Measurements from ENCODE around the gene MFAP3L.

Gene MFAP3L

DNA sequence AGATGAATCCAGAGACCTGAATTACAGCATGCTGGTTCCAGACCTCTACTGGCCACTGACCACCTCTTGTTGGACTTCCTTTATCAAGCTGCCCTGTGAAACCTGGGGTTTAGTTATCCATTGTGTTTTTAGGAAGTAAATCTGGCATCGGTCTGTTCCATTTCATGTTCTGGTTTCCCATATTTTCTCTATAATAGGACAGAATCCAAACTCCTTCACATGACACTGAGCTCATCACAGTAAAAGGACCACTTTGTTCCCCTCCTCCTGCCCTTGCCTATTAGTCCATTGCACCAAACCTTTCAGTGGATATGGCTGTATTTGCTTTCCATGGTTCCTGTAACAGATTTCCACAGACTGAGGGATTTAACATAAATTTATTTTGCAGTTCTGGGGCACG, 4.0 kb downstream of the MFAP3L start:
- DNase-seq (ENCODE audit: low spot score) = no peak

- DNase-seq (ENCODE audit: low spot score) = no peak
These were observed 8.9 kb downstream of the MFAP3L start for GRCh38 chr4:170017252-170017651.

DNA sequence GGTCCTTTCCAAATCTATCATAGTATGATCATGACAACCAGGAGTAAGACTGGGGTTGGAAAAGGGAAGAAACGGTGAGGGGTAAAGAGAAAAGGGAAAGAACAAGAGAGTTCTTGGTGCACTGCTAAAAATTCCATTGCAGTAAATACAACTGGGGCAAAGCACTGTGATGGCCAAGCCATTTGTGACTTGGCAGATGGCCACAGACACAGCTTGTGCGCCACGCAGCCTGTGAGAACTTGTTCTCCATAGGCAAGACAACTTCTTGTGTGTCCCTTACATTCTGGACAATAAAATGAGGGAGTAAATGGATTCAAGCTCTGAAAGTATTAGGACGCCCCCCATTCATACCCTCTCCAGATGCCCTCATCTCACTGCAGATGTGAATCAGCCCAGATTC, 10.9 kb downstream of the MFAP3L start:
- no peak for DNase-seq (ENCODE audit: low spot score)

DNA sequence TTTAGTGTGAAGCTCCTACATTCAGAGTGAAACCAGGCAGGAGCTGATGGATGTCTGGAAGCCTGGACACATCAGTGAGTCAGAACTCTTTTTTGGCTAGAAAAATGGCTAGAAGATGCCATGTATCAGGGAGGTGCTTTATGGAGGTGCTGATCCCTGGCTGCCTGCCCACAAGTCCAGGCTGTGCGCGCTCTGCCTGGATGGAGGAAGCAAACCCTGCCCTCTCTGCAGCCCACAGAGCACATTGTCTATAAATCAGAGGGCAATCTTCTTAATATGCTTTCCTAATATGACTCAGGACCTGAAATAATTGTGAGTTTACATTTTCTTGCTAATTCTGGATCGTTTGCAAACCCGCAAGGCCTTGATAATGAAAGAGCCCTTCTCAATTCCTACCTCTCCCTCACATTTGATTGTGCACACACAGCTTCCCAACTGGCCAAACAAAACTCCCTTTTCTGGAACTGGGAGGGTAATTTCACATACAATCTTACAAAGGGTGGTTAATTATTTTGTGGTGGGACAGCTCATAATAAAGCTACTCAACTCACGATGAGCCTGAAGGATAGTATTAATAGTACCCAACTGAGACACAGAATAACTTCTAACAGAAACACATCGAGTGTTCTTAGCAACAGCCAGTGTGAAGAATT, 11.7 kb downstream of the MFAP3L start:
- no peak for DNase-seq (ENCODE audit: low spot score)

DNA sequence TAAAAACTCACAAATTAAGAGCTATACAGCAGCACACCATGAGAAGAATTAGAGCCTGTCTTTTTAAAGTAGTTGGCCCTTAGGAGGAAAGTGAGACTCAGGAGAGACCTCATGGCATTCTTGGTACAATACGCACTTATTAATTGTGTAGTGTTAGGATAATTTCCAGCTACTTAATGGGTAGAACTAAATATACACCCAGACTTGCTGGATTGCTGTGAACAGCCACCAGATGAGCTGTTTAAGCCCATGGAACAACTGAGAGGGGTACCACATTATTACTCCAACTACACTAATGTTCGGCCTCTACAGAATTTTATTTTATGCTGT, 13.6 kb downstream of the MFAP3L start:
- no peak for DNase-seq (ENCODE audit: low spot score)

DNA sequence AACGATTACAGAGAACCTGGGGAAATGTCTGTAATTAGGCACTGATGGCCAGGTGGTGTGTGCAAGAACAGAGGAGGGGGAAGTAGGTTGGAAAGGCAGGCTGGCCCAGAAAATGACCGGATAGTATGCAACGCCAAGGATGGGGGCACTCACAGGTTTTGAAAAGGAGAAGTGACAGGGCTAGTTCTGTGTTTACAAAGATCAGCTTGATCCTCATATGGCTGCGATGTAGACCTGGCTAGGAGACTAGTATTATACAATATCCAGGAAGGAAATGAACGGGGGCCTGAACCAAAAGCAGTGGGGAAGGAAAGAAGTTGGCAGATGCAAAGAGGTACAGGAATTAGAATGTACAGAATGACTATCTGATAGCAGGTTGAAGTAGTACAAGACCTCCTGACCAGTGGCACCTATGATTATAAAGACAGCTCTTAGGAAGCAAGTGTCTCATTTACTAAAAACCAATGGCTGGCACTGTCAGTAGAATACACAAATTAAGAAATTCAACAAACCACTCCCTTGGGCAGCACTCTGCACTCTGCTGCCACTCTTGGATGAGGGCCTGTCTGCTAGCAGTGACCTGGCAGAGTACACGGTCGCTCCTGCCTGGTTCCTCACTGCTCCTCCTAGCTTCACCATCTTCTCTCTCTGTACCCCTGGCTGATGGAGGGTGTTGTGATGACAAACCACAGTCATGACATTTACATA, 14.1 kb downstream of the MFAP3L start:
- no peak for DNase-seq (ENCODE audit: low spot score)

DNA sequence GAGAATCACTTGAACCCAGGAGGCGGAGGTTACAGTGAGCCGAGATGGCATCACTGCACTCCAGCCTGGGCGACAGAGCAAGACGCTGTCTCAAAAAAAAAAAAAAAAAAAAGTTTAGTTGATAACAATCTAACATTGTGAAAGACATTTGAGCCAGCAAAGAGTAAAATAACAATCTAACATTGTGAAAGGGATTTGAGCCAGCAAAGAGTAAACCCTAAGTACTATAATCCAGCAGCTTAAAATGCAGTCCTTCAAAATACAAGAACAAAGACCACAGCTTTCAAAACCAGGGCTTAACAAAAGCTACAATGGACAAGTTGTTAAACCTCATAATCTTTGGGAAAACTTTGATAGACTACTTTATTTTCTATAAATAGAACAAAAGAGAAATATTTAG, 16.9 kb downstream of the MFAP3L start:
- no peak for DNase-seq (ENCODE audit: low spot score)

GRCh38 chr4:170008801-170009200, 17.4 kb downstream of the MFAP3L start:
- no peak for DNase-seq (ENCODE audit: low spot score)

GRCh38 chr4:170008371-170008770, 17.8 kb downstream of the MFAP3L start:
- peak; percentile 16 for DNase-seq (ENCODE audit: low spot score)

GRCh38 chr4:170007113-170007512, 19.1 kb downstream of the MFAP3L start:
- DNase-seq (ENCODE audit: low spot score) = no peak

DNA sequence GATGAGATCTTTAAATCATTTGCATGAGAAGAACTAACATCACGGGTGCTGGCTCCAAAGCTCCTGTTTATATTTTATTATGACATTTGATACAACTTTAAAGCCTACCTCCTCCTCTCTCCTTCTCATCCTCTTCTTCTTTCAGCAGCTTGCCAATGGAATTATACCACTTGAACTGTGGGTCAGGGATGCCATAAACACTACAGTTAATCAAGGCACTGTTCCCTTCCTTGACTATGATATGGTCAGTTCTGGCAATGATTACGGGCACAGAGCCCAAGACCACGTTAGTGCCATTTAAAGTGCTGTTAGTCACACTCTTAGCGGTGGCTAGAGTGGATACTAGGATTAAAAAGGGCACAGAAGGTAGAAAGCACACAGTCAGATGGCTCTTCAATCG, 20.7 kb downstream of the MFAP3L start:
- DNase-seq (ENCODE audit: low spot score) = no peak

DNA sequence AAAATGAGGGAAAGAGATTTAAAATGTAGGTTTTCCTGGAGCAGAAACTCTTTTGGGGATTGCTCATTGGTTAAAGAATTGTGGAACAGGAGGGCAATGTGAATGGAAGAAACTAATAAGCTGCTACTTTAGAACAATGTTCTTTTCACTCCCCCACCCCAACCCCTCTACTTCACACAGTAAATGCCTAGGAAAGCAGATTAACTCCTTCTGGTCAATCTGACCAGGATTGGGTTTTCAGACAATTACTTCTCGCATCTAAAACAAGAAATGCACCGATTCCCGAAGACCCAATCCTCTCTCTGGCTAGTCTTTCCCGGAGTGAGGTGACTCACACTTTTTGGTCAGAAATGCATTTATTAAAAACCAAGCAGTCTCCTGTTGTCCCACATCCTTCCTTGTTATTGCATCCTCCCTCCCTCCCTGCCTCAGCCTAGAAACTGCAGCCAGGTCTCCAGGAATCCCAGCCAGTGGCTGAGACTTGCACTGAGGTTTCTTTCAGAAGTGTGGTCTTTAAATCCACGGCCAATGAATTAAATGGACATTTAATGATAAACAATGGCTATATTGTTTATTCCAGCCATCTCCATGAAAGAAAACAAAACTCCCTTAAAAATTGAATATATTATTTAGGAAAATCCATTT, 21.4 kb downstream of the MFAP3L start:
- DNase-seq (ENCODE audit: low spot score) = no peak

GRCh38 chr4:170003071-170004070, 22.8 kb downstream of the MFAP3L start:
- no peak for DNase-seq (ENCODE audit: low spot score)

- no peak for DNase-seq (ENCODE audit: low spot score)
These were observed 24.4 kb downstream of the MFAP3L start for GRCh38 chr4:170001745-170002267.

GRCh38 chr4:170001011-170001744, 25.0 kb downstream of the MFAP3L start:
- DNase-seq (ENCODE audit: low spot score) = no peak

DNA sequence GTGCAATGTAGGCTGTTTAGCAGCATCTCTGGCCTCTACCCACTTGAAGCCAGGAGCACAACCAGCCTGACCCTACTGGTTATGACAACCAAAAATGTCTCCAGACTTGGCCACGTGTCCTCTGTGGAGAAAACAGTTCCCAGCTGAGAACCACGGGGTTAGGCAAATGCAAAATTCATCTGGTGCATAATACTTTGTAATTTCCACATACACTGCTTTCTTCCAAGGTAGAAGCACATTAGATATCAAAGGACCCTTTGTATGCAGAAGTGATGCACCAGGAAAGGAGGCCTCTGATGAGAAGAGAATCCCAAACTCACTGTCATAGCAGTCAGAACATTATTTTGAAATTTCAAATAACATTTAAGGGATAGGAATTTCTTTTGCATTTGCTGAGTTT, 26.3 kb downstream of the MFAP3L start:
- DNase-seq (ENCODE audit: low spot score) = no peak

DNA sequence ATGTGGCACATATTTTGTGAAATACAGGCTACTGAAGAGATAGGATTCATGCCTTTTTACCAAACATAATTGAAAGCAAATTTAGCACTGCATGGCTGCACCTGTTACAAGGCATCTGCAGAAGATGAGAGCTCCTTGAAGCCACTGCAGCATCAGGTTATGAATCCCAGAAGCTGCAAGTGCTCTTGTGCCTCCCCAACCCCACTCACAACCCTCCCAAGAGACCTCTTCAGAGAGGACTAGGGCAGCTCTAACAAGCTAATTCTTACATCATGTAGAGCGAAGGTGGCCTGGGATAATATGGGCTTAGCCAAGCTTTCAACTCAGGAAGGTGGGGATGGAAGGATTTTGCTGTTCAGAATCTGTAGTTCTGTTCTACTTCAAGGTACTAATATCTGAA, 27.2 kb downstream of the MFAP3L start:
- DNase-seq (ENCODE audit: low spot score) = no peak

- DNase-seq (ENCODE audit: low spot score) = no peak
These were observed 29.6 kb downstream of the MFAP3L start for GRCh38 chr4:169996379-169997240.

- DNase-seq (ENCODE audit: low spot score) = no peak
These were observed 32.7 kb downstream of the MFAP3L start for GRCh38 chr4:169993531-169993930.

DNA sequence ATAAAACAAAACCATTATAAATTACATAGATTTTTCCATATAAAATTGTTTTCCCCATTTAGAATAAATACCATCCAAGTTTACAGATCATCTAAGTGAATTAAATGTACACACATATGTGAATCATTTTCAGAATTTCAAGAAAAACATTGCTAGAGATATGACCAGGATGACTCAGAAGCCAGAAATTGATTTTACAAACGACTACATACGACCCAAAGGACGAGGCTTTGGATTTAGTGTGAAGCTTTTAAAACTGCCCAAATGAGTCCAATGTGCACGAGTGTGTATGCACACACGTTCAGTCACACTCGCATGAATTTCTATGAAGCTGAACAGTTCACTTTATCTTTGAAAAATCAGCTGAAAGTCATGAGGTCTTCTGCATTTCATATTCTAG, 37.9 kb downstream of the MFAP3L start:
- DNase-seq (ENCODE audit: low spot score) = no peak

Measured in SW480 (cell line).